OCI-LY3 (cell line): ENCODE measurements around the gene ZNF618.

Experiments used
- H2AFZ ChIP-seq: fragments of 200-600, 300-600 bp; shearing (Covaris generic); 2 replicates; pipeline ENCODE4 v1.6.0; 2014; ENCODE audit warnings: antibody characterized with exemption, low read depth, low read length
- H3K27ac ChIP-seq: fragments of 200-600, 300-600 bp; sonication (generic); 2 replicates; pipeline ENCODE4 v1.5.1; 2014; ENCODE audit warnings: mild to moderate bottlenecking, low read length, moderate library complexity, mixed read lengths
- H3K27me3 ChIP-seq: fragments of 200-600, 300-600 bp; sonication (generic); 2 replicates; pipeline ENCODE4 v1.6.1; 2014; ENCODE audit warnings: low read depth, low read length, mixed read lengths
- H3K36me3 ChIP-seq: fragments of 200-600, 300-600 bp; sonication (generic); replicated peaks from 2 replicates; pipeline ENCODE3; 2014; ENCODE audit warnings: low read depth, low read length, mixed read lengths
- H3K4me1 ChIP-seq: fragments of 300-600, 200-600 bp; sonication (generic); 2 replicates; pipeline ENCODE4 v1.6.1; 2014; ENCODE audit warnings: low read length, mixed read lengths
- H3K4me2 ChIP-seq: fragments of 200-600, 300-600 bp; sonication (generic); 2 replicates; pipeline ENCODE4 v1.6.1; 2014; ENCODE audit warnings: low read length, mixed read lengths
- H3K4me3 ChIP-seq: fragments of 300-600, 200-600 bp; sonication (generic); 2 replicates; pipeline ENCODE4 v1.5.1; 2014; ENCODE audit warnings: antibody characterized with exemption, mild to moderate bottlenecking, low read length, moderate library complexity
- H3K79me2 ChIP-seq: fragments of 300-600, 200-600 bp; shearing (Covaris generic); 2 replicates; pipeline ENCODE4 v1.6.1; 2014; ENCODE audit warnings: mild to moderate bottlenecking, low read length, mixed read lengths
- H3K9ac ChIP-seq: fragments of 300-600, 200-600 bp; shearing (Covaris generic); 2 replicates; pipeline ENCODE4 v1.6.0; 2014; ENCODE audit warnings: mild to moderate bottlenecking, low read length, moderate library complexity
- H3K9me3 ChIP-seq: fragments of 200-600, 300-600 bp; shearing (Covaris generic); 2 replicates; pipeline ENCODE4 v1.6.1; 2014; ENCODE audit warnings: low read length, mixed read lengths; ENCODE audit not compliant: insufficient read depth
- H4K20me1 ChIP-seq: fragments of 200-600, 300-600 bp; sonication (generic); 2 replicates; pipeline ENCODE4 v1.6.1; 2016; ENCODE audit warnings: low read length, mixed read lengths; ENCODE audit not compliant: insufficient read depth
- EZH2phosphoT487 ChIP-seq: fragments of 200-600 bp; shearing (Covaris generic); IDR thresholded peaks from 2 replicates; pipeline ENCODE4 v1.6.1; 2018; ENCODE audit warnings: antibody characterized with exemption, mixed run types, low read depth
- TF ChIP-seq, protein P1 (sequence below): fragments of 200-600, 300-600 bp; sonication (generic); IDR thresholded peaks from 2 replicates; pipeline ENCODE4 v1.5.1; 2014; ENCODE audit warnings: antibody characterized with exemption, low read length, low read depth

Gene ZNF618

DNA sequence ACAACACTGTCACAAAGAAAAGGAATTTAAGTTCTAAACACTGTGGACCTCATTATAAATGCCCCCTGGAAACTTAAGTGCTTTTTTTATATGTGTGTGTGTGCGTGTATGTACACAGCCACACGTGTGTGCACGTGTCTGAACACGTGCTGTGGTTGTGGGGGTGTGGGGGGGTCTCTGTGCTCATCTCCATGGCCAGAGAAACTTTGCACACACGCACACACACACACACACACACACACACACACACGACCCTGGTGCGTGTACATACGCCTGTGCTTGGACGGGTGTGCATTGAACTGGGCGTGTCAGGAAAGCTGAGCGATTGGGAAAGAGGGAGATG is 174.1 kb downstream of the ZNF618 start:
- peaks cover 3% of the 10 kb centered on the region; the same call in 1 of the 2 replicates for H3K27me3 ChIP-seq

GRCh38 chr9:114050646-114051045 is 174.5 kb downstream of the ZNF618 start:
- no peak for TF ChIP-seq EZH2phosphoT487
- TF ChIP-seq, protein P1, sequence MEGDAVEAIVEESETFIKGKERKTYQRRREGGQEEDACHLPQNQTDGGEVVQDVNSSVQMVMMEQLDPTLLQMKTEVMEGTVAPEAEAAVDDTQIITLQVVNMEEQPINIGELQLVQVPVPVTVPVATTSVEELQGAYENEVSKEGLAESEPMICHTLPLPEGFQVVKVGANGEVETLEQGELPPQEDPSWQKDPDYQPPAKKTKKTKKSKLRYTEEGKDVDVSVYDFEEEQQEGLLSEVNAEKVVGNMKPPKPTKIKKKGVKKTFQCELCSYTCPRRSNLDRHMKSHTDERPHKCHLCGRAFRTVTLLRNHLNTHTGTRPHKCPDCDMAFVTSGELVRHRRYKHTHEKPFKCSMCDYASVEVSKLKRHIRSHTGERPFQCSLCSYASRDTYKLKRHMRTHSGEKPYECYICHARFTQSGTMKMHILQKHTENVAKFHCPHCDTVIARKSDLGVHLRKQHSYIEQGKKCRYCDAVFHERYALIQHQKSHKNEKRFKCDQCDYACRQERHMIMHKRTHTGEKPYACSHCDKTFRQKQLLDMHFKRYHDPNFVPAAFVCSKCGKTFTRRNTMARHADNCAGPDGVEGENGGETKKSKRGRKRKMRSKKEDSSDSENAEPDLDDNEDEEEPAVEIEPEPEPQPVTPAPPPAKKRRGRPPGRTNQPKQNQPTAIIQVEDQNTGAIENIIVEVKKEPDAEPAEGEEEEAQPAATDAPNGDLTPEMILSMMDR: no peak
- Histone ChIP-seq H3K9ac (no peak overlapping the region), H3K27ac (no peak overlapping the region), H3K9me3 (no peaks in the 10 kb centered on the region), H2AFZ (no peak overlapping the region), H4K20me1 (no peaks in the 10 kb centered on the region), H3K4me2 (no peak overlapping the region), H3K27me3 (peaks cover 3% of the 10 kb centered on the region; the same call in 1 of the 2 replicates), H3K4me3 (no peak overlapping the region), H3K36me3 (no peaks in the 10 kb centered on the region), H3K79me2 (no peaks in the 10 kb centered on the region), H3K4me1 (no peaks in the 10 kb centered on the region)

More for the DNA sequence above, 174.1 kb downstream of the ZNF618 start:
- TF ChIP-seq, protein P1: no peak
- TF ChIP-seq EZH2phosphoT487: no peak
- no peaks in the 10 kb centered on the region for H3K9me3 ChIP-seq
- no peak overlapping the region for H3K27ac ChIP-seq
- no peak overlapping the region for H3K4me2 ChIP-seq
- no peaks in the 10 kb centered on the region for H4K20me1 ChIP-seq
- H3K36me3 ChIP-seq: no peaks in the 10 kb centered on the region
- no peak overlapping the region for H3K9ac ChIP-seq
- H3K4me3 ChIP-seq: no peak overlapping the region
- no peak overlapping the region for H2AFZ ChIP-seq
- no peaks in the 10 kb centered on the region for H3K79me2 ChIP-seq
- no peaks in the 10 kb centered on the region for H3K4me1 ChIP-seq

DNA sequence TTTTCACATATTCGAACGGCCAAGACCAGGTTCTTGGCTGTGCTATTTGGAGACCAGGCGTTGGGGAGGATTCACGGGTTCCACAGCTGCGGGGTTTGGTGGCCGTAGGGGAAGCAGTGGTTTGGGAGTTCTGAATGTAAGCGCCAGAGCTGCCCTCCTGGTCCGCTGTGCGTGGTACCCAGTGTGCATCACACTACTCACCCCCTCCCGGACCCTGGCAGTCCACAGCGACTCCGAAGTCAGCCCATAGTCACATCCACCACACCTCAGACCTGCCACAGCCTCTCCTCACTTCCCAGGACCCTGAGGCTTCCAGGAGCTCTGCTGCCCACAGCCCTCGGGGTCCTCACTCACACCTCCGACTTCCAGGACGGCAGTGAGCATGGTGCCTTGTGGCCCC is 175.2 kb downstream of the ZNF618 start:
- Histone ChIP-seq H4K20me1 (no peaks in the 10 kb centered on the region), H3K4me1 (no peaks in the 10 kb centered on the region), H2AFZ (no peak overlapping the region), H3K27ac (no peak overlapping the region), H3K4me3 (no peak overlapping the region), H3K9ac (no peak overlapping the region), H3K27me3 (peaks cover 3% of the 10 kb centered on the region; the same call in 1 of the 2 replicates), H3K4me2 (no peak overlapping the region), H3K9me3 (no peaks in the 10 kb centered on the region), H3K36me3 (no peaks in the 10 kb centered on the region), H3K79me2 (no peaks in the 10 kb centered on the region)
- TF ChIP-seq, protein P1: no peak
- no peak for TF ChIP-seq EZH2phosphoT487

DNA sequence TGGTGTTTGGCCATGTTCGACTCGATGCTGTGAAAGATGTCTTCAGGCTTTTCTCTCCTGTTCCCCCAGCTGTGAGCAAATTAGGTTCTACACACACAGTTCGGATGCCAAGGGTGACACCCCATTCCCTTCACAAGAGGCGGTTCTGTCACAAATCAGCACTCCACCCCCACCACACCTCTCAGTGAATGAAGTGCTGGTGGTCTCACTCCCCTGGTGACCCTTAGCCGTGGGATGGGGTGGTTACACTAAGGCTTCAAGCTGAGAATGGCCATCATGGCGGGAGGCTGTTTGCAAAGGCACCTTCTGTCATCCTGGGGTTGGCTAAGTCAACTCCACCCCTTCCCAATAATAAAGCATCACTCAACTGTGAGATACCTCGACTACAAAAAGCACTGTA is 175.6 kb downstream of the ZNF618 start:
- H4K20me1 ChIP-seq: no peaks in the 10 kb centered on the region
- TF ChIP-seq EZH2phosphoT487: no peak
- TF ChIP-seq, protein P1: no peak
- no peak overlapping the region for H3K9ac ChIP-seq
- no peaks in the 10 kb centered on the region for H3K36me3 ChIP-seq
- H3K4me2 ChIP-seq: no peak overlapping the region
- H3K27me3 ChIP-seq: 0 out of 2 replicates have a peak, but pooled peaks cover 3% of the 10 kb centered on the region
- H3K79me2 ChIP-seq: no peaks in the 10 kb centered on the region
- H2AFZ ChIP-seq: no peak overlapping the region
- no peak overlapping the region for H3K4me3 ChIP-seq
- no peaks in the 10 kb centered on the region for H3K9me3 ChIP-seq
- no peaks in the 10 kb centered on the region for H3K4me1 ChIP-seq
- no peak overlapping the region for H3K27ac ChIP-seq
